HL-60 (cell line): ENCODE results near the gene GFPT1.

Experiments used
- DNase-seq, 2 experiments: peaks; one replicate each; pipeline ENCODE4 v3.0.0-alpha.2; 2010 to 2020; ENCODE audit warnings: low read depth in 1 of 2, low spot score in 1 of 2
- H3K27ac ChIP-seq: fragments of 250-450 bp; sonication (Bioruptor Pico); replicated peaks from 2 replicates; pipeline ENCODE4 v1.5.1; 2020; ENCODE audit warnings: mild to moderate bottlenecking, moderate library complexity
- H3K27me3 ChIP-seq: fragments of 250-450 bp; sonication (Bioruptor Pico); 2 replicates; pipeline ENCODE4 v1.5.1; 2021; ENCODE audit warnings: mild to moderate bottlenecking, moderate library complexity; ENCODE audit not compliant: insufficient read depth, poor library complexity, severe bottlenecking
- H3K4me3 ChIP-seq: replicated peaks from 2 replicates; pipeline ENCODE4 v1.5.1; 2011; ENCODE audit warnings: mild to moderate bottlenecking, control low read depth, low read length; ENCODE audit not compliant: insufficient read depth
- GABPA ChIP-seq: IDR thresholded peaks from 2 replicates; pipeline ENCODE4 v1.6.1; 2012; ENCODE audit warnings: low read depth
- POLR2AphosphoS5 ChIP-seq: IDR thresholded peaks from 2 replicates; pipeline ENCODE4 v1.6.1; 2012; ENCODE audit warnings: low read depth
- SPI1 ChIP-seq: IDR thresholded peaks from 2 replicates; pipeline ENCODE4 v1.6.1; 2012; ENCODE audit warnings: low read depth, mild to moderate bottlenecking, borderline replicate concordance
- TF ChIP-seq, protein P1 (sequence below): IDR thresholded peaks from 2 replicates; pipeline ENCODE4 v1.6.1; 2012; ENCODE audit warnings: low read depth; ENCODE audit not compliant: insufficient replicate concordance
- TF ChIP-seq, protein P2 (sequence below): IDR thresholded peaks from one replicate; pipeline ENCODE4 v1.5.1; 2011; ENCODE audit warnings: low read length, control low read depth, inconsistent platforms; ENCODE audit not compliant: insufficient read depth

GFPT1 gene

DNA sequence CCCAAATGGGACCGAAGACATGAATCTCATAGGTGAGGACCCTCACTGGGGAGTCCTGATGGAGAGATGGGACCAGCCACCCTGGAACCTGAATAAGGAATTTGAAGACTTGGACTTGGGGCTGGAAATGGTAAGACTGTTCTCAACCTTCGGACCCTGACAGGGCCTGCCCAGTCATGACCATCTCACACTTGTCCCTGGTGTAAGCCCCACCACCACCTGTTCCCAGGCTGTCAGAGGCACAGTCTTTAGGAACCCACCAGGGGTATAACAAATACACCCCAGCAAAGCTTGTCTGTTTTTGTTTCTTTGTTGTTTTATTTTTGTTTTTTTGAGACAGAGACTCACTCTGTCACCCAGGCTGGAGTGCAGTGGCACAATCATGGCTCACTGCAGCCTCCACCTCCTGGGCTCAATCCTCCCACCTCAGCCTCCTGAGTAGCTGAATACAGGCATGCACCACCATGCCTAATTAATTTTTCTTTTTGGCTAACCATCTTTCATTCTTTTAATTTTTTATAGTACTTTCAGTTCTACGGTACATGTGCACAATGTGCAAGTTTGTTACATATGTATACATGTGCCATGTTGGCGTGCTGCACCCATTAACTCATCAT lies 106.1 kb downstream of the GFPT1 start:
- Histone ChIP-seq H3K4me3 (no peak overlapping the region), H3K27me3 (no peaks in the 10 kb centered on the region), H3K27ac (no peak overlapping the region)
- TF ChIP-seq SPI1: no peak
- TF ChIP-seq, protein P1, sequence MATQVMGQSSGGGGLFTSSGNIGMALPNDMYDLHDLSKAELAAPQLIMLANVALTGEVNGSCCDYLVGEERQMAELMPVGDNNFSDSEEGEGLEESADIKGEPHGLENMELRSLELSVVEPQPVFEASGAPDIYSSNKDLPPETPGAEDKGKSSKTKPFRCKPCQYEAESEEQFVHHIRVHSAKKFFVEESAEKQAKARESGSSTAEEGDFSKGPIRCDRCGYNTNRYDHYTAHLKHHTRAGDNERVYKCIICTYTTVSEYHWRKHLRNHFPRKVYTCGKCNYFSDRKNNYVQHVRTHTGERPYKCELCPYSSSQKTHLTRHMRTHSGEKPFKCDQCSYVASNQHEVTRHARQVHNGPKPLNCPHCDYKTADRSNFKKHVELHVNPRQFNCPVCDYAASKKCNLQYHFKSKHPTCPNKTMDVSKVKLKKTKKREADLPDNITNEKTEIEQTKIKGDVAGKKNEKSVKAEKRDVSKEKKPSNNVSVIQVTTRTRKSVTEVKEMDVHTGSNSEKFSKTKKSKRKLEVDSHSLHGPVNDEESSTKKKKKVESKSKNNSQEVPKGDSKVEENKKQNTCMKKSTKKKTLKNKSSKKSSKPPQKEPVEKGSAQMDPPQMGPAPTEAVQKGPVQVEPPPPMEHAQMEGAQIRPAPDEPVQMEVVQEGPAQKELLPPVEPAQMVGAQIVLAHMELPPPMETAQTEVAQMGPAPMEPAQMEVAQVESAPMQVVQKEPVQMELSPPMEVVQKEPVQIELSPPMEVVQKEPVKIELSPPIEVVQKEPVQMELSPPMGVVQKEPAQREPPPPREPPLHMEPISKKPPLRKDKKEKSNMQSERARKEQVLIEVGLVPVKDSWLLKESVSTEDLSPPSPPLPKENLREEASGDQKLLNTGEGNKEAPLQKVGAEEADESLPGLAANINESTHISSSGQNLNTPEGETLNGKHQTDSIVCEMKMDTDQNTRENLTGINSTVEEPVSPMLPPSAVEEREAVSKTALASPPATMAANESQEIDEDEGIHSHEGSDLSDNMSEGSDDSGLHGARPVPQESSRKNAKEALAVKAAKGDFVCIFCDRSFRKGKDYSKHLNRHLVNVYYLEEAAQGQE: no peak
- no peak for TF ChIP-seq POLR2AphosphoS5
- TF ChIP-seq GABPA: no peak
- TF ChIP-seq, protein P2, sequence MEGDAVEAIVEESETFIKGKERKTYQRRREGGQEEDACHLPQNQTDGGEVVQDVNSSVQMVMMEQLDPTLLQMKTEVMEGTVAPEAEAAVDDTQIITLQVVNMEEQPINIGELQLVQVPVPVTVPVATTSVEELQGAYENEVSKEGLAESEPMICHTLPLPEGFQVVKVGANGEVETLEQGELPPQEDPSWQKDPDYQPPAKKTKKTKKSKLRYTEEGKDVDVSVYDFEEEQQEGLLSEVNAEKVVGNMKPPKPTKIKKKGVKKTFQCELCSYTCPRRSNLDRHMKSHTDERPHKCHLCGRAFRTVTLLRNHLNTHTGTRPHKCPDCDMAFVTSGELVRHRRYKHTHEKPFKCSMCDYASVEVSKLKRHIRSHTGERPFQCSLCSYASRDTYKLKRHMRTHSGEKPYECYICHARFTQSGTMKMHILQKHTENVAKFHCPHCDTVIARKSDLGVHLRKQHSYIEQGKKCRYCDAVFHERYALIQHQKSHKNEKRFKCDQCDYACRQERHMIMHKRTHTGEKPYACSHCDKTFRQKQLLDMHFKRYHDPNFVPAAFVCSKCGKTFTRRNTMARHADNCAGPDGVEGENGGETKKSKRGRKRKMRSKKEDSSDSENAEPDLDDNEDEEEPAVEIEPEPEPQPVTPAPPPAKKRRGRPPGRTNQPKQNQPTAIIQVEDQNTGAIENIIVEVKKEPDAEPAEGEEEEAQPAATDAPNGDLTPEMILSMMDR: no peak
- no peak for DNase-seq

DNA sequence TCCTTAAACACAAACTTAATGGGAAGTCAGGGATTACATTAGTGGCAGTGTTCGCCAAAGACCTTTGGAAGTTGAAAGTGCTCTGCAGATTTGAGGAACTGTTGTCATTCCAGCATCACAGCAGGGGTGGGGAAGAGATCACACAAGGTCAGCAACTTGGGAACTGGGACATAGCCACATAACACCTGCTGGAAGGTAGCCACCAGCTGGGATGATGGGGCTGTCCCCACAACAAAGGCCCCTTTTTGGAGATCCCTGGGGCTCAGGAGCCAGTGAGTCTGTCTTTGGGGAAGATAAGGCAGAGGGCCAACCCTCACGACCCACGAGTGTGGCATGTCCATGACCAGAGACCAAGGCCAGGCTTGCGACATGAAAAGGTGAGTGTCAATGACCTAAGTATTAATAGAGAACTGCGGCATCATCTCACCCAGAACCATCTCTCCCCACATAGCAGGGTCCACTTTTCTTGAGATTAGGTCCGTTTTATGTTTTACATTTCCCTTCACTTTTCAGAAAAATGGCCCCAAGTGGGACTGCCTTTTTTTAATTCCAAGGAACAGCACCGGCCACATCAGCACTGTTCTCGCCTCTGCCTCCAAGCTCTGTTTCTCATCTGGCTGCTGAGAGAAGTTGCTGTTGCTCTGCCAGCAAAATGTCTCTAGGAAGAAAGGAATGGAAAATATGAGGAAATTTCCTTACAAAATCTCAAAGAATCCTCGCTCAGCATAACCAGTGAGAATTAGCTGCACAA lies 106.9 kb downstream of the GFPT1 start:
- no peak for DNase-seq
- Histone ChIP-seq H3K4me3 (no peak overlapping the region), H3K27me3 (no peaks in the 10 kb centered on the region), H3K27ac (no peak overlapping the region)
- no peak for TF ChIP-seq GABPA
- TF ChIP-seq SPI1: no peak
- TF ChIP-seq, protein P1: no peak
- TF ChIP-seq, protein P2: no peak
- no peak for TF ChIP-seq POLR2AphosphoS5

DNA sequence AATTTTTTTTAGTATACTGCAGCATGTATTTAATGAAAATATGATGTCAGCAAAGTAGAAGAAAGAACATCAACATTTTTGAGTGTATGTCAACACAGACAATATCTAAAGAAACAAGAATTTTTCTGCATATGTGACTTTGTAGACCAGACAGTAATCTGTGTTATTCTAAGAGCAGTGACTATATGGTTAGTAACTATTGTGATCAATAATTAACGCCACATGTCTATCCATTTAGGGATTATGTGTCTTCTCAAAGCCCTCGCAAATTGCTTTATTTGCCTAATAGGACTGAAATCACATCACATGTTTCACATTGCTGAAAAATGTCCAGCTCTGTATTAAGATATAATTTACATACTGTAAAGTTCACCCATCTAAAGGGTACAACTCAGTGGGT lies 107.8 kb downstream of the GFPT1 start:
- Histone ChIP-seq H3K4me3 (no peak overlapping the region), H3K27ac (no peak overlapping the region), H3K27me3 (no peaks in the 10 kb centered on the region)
- no peak for DNase-seq
- TF ChIP-seq GABPA (no peak), SPI1 (no peak), POLR2AphosphoS5 (no peak)
- TF ChIP-seq, protein P1: no peak
- TF ChIP-seq, protein P2: no peak
